ENCODE measurements around the gene CAMK4. TPM values are rescaled to one million over a fixed set of nuclear protein-coding genes. Genes with fewer than 3 reads are reported as not detected.

Gene CAMK4
- total and polyA plus RNA-seq, 2 donors (not counting 3 experiments of a cell fraction or from before 2014, with no cell fraction given) = 2.2 to 5.4 TPM

GRCh38 chr5:111528056-111528455 is 303.9 kb downstream of the CAMK4 start:
- dilution Hi-C loops (cut with MboI; ENCODE audit: extremely low pct_ligation_motif_present, low sequenced_read_pairs) = no loop called here
- Histone ChIP-seq H3K9me3 (replicated peaks; ENCODE audit: control insufficient read depth, insufficient read depth, low read length) (no peaks in the 10 kb centered on the region), H2AFZ (ENCODE audit: low read depth, low read length) (no peak overlapping the region), H3K9me1 (replicated peaks; ENCODE audit: control insufficient read depth, extremely low read depth, insufficient read depth, low read length) (no peaks in the 10 kb centered on the region), H3K27ac (ENCODE audit: insufficient read depth, low read depth, low read length) (no peak overlapping the region), H3K36me3 (ENCODE audit: control insufficient read depth in 2 of 2, extremely low read depth in 1 of 2, insufficient read depth in 2 of 2, low read length in 2 of 2) (no peaks in the 10 kb centered on the region), H3K4me2 (ENCODE audit: insufficient read depth, low read length) (no peak overlapping the region), H4K20me1 (replicated peaks; ENCODE audit: control insufficient read depth, extremely low read depth, insufficient read depth, low read length) (no peaks in the 10 kb centered on the region), H3K9ac (replicated peaks; ENCODE audit: extremely low read depth, insufficient read depth, low read length) (no peak overlapping the region), H3K4me1 (ENCODE audit: control insufficient read depth, extremely low read depth, insufficient read depth, low read length) (peaks cover 10% of the 10 kb centered on the region), H3K27me3 (ENCODE audit: control insufficient read depth in 2 of 2, insufficient read depth in 2 of 2, low read length in 2 of 2) (no peaks in the 10 kb centered on the region), H3K4me3 (replicated peaks in 1 of 3; ENCODE audit: insufficient read depth in 1 of 3, low read depth in 1 of 3, low read length in 3 of 3) (no peak overlapping the region), H3K79me2 (ENCODE audit: control insufficient read depth, insufficient read depth, low read length) (no peaks in the 10 kb centered on the region)
- FAIRE-seq = no peak
- ChIA-PET POLR2A (no interaction called here), CTCF (interaction anchor here (1.4 kb wide), 1 partner anchor 13 kb away, joined by 3 read pairs; no protein-coding TSS in a partner anchor)
- no peak for DNase-seq (ENCODE audit: low read depth, low spot score)
- TF ChIP-seq FOS (IDR thresholded peaks at IDR 0.05; ENCODE audit: borderline replicate concordance, insufficient read depth, low read length) = no peak
- no peak for TF ChIP-seq GATA2 (IDR thresholded peaks at IDR 0.05; ENCODE audit: insufficient read depth, insufficient read length, low read depth, low read length)
- TF ChIP-seq JUN (IDR thresholded peaks at IDR 0.05; ENCODE audit: borderline replicate concordance, insufficient read depth, insufficient read length, low read depth) = no peak
- TF ChIP-seq CTCF (IDR thresholded peaks at IDR 0.05; ENCODE audit: extremely low read depth in 1 of 2, insufficient read depth in 1 of 2, low read depth in 1 of 2, low read length in 2 of 2) = no peak
- no peak for TF ChIP-seq POLR2A (IDR thresholded peaks at IDR 0.05; ENCODE audit: low read depth, low read length)
- no peak for TF ChIP-seq POLR2AphosphoS5 (IDR thresholded peaks at IDR 0.05; ENCODE audit: insufficient read depth, low read depth, low read length)
- TF ChIP-seq MYC (IDR thresholded peaks at IDR 0.05; ENCODE audit: low read depth, low read length) = no peak
- no peak for TF ChIP-seq MAX (IDR thresholded peaks at IDR 0.05; ENCODE audit: insufficient read depth, insufficient read length)
- BruUV-seq (replicated peaks) = no TSS peak
- intact Hi-C loops (cut with micrococcal nuclease) = no loop called here
